Adipocyte (in vitro differentiated cells): ENCODE measurements around the gene CNIH2.

Source experiments
- DNase-seq: peaks from one replicate; pipeline ENCODE4 v3.0.0-alpha.2; 2015; ENCODE audit warnings: low read depth
- H3K27me3 ChIP-seq: replicated peaks from 2 replicates; pipeline ENCODE4 v1.7.0; 2013; ENCODE audit warnings: mild to moderate bottlenecking, low read length, moderate library complexity; ENCODE audit not compliant: control insufficient read depth, insufficient read depth
- H3K36me3 ChIP-seq: 2 replicates; pipeline ENCODE4 v1.7.0; 2013; ENCODE audit warnings: low read length, mild to moderate bottlenecking, moderate library complexity; ENCODE audit not compliant: control insufficient read depth, insufficient read depth, severe bottlenecking
- H3K4me1 ChIP-seq: 2 replicates; pipeline ENCODE4 v1.7.0; 2013; ENCODE audit warnings: mild to moderate bottlenecking, low read length, moderate library complexity; ENCODE audit not compliant: control insufficient read depth, insufficient read depth
- H3K4me3 ChIP-seq: 2 replicates; pipeline ENCODE4 v1.7.0; 2013; ENCODE audit warnings: mild to moderate bottlenecking, low read length, moderate library complexity
- H3K9ac ChIP-seq: 2 replicates; pipeline ENCODE4 v1.7.0; 2013; ENCODE audit warnings: mild to moderate bottlenecking, low read length, moderate library complexity
- H3K9me3 ChIP-seq: 2 replicates; pipeline ENCODE4 v1.7.0; 2013; ENCODE audit warnings: mild to moderate bottlenecking, low read length, moderate library complexity; ENCODE audit not compliant: control insufficient read depth

CNIH2 gene

GRCh38 chr11:66328302-66329144 lies 50.5 kb downstream of the CNIH2 start:
- H3K36me3 ChIP-seq: peaks cover 22% of the 10 kb centered on the region
- peak overlapping the region; percentile 53 for H3K4me3 ChIP-seq
- H3K27me3 ChIP-seq: no peaks in the 10 kb centered on the region
- peak overlapping the region; percentile 75 for H3K9ac ChIP-seq
- no peaks in the 10 kb centered on the region for H3K9me3 ChIP-seq
- peaks cover 47% of the 10 kb centered on the region for H3K4me1 ChIP-seq
- peak; percentile 89 for DNase-seq

GRCh38 chr11:66329165-66329673 lies 51.2 kb downstream of the CNIH2 start:
- Histone ChIP-seq H3K4me3 (no peak overlapping the region), H3K9me3 (no peaks in the 10 kb centered on the region), H3K27me3 (no peaks in the 10 kb centered on the region), H3K9ac (no peak overlapping the region), H3K4me1 (peaks cover 41% of the 10 kb centered on the region), H3K36me3 (peaks cover 23% of the 10 kb centered on the region)
- no peak for DNase-seq

GRCh38 chr11:66330931-66331330 lies 53.0 kb downstream of the CNIH2 start:
- Histone ChIP-seq H3K9ac (no peak overlapping the region), H3K4me1 (peaks cover 38% of the 10 kb centered on the region), H3K9me3 (no peaks in the 10 kb centered on the region), H3K27me3 (no peaks in the 10 kb centered on the region), H3K4me3 (no peak overlapping the region), H3K36me3 (peaks cover 23% of the 10 kb centered on the region)
- DNase-seq: no peak

GRCh38 chr11:66331542-66332370 lies 53.8 kb downstream of the CNIH2 start:
- H3K9me3 ChIP-seq: no peaks in the 10 kb centered on the region
- H3K36me3 ChIP-seq: peaks cover 23% of the 10 kb centered on the region
- H3K27me3 ChIP-seq: no peaks in the 10 kb centered on the region
- no peak overlapping the region for H3K9ac ChIP-seq
- peaks cover 41% of the 10 kb centered on the region for H3K4me1 ChIP-seq
- no peak overlapping the region for H3K4me3 ChIP-seq
- DNase-seq: no peak

- Histone ChIP-seq H3K9me3 (no peaks in the 10 kb centered on the region), H3K36me3 (peaks cover 26% of the 10 kb centered on the region), H3K4me1 (peaks cover 36% of the 10 kb centered on the region), H3K9ac (no peak overlapping the region), H3K27me3 (no peaks in the 10 kb centered on the region), H3K4me3 (no peak overlapping the region)
- no peak for DNase-seq
These were observed 54.6 kb downstream of the CNIH2 start for GRCh38 chr11:66332371-66333219.

GRCh38 chr11:66333220-66333877 lies 55.4 kb downstream of the CNIH2 start:
- H3K4me3 ChIP-seq: no peak overlapping the region
- peaks cover 26% of the 10 kb centered on the region for H3K36me3 ChIP-seq
- peaks cover 28% of the 10 kb centered on the region for H3K4me1 ChIP-seq
- DNase-seq: no peak
- no peaks in the 10 kb centered on the region for H3K27me3 ChIP-seq
- no peak overlapping the region for H3K9ac ChIP-seq
- no peaks in the 10 kb centered on the region for H3K9me3 ChIP-seq
